SK-MEL-5 (cell line): Measurements from ENCODE around the gene TBPL1. TPM values are rescaled to one million over a fixed set of nuclear protein-coding genes. Genes with fewer than 3 reads are reported as not detected.
"Not testable (repeated sequence)": the region's sequence is repeated elsewhere in the genome, so short reads cannot be mapped to it uniquely, and the experiment has no call there.

Experiments
- DNase-seq: peaks from one replicate; pipeline ENCODE4 v3.0.0-alpha.2; 2016; ENCODE audit warnings: low read depth, low spot score
- in situ Hi-C: cut with HindIII; loops from 2 replicates; pipeline ENCODE4 v1.10.0; 2016; ENCODE audit warnings: low sequenced_read_pairs, high pct_unique_total_duplicates, low pct_unique_long_range_greater_than_20kb
- total RNA-seq: library from RNA; depleted of rRNA; stranded (reverse); fragments of >200 nt; shearing (Covaris generic); gene quantifications from 2 replicates; pipeline ENCODE4 v1.2.3, GENCODE V29; 2014

The TBPL1 gene
- total RNA-seq, 1 experiment from 2014 or later = 40.7 TPM

GRCh38 chr6:133966654-133967329 lies 13.8 kb downstream of the TBPL1 start:
- DNase-seq = no peak
- in situ Hi-C loops = no loop called here

- DNase-seq = no peak
- in situ Hi-C loops = no loop called here
Measured at GRCh38 chr6:133967347-133967746, 14.3 kb downstream of the TBPL1 start.

GRCh38 chr6:133967835-133968234 lies 14.8 kb downstream of the TBPL1 start:
- in situ Hi-C loops, DNase-seq: not testable (repeated sequence)

- in situ Hi-C loops = no loop called here
- DNase-seq = no peak
Measured at GRCh38 chr6:133969285-133969920, 16.4 kb downstream of the TBPL1 start.

- no peak for DNase-seq
- in situ Hi-C loops = no loop called here
Measured at GRCh38 chr6:133969921-133970295, 16.9 kb downstream of the TBPL1 start.

- no peak for DNase-seq
- in situ Hi-C loops = no loop called here
Measured at GRCh38 chr6:133971861-133972260, 18.8 kb downstream of the TBPL1 start.

GRCh38 chr6:133972388-133972787 lies 19.4 kb downstream of the TBPL1 start:
- in situ Hi-C loops = no loop called here
- no peak for DNase-seq

GRCh38 chr6:133973109-133973971 lies 20.3 kb downstream of the TBPL1 start:
- in situ Hi-C loops = no loop called here
- DNase-seq = peak; percentile 68

GRCh38 chr6:133977983-133978895 lies 25.2 kb downstream of the TBPL1 start:
- DNase-seq = no peak
- in situ Hi-C loops = no loop called here

- in situ Hi-C loops = no loop called here
- DNase-seq = no peak
Measured at GRCh38 chr6:133978896-133979240, 25.8 kb downstream of the TBPL1 start.

GRCh38 chr6:133979269-133979963 lies 26.4 kb downstream of the TBPL1 start:
- in situ Hi-C loops, DNase-seq: not testable (repeated sequence)

- in situ Hi-C loops = no loop called here
- no peak for DNase-seq
Measured at GRCh38 chr6:133980168-133980567, 27.1 kb downstream of the TBPL1 start.

- peak; percentile 16 for DNase-seq
Measured at GRCh38 chr6:133983099-133983939, 30.3 kb downstream of the TBPL1 start.

GRCh38 chr6:133985970-133986369 lies 32.9 kb downstream of the TBPL1 start:
- in situ Hi-C loops = no loop called here

More at GRCh38 chr6:133983099-133983939, 30.3 kb downstream of the TBPL1 start:
- in situ Hi-C loops = no loop called here

GRCh38 chr6:133986942-133987341 lies 33.9 kb downstream of the TBPL1 start:
- DNase-seq = no peak
- in situ Hi-C loops = no loop called here

More at GRCh38 chr6:133985970-133986369, 32.9 kb downstream of the TBPL1 start:
- no peak for DNase-seq

GRCh38 chr6:133989525-133989924 lies 36.5 kb downstream of the TBPL1 start:
- in situ Hi-C loops = no loop called here

More at GRCh38 chr6:133989525-133989924, 36.5 kb downstream of the TBPL1 start:
- DNase-seq = no peak
